Astrocyte (in vitro differentiated cells and primary cell): ENCODE results near the gene POU3F3. TPM values are rescaled to one million over a fixed set of nuclear protein-coding genes. Genes with fewer than 3 reads are reported as not detected.

Experiments
- DNase-seq: peaks from one replicate; pipeline ENCODE4 v3.0.0-alpha.2; 2010; ENCODE audit warnings: low read depth
- FAIRE-seq: peaks from 2 replicates; lab custom pipeline; 2011; peaks lifted over from hg19 to GRCh38; lab: Jason Lieb, UNC
- H2AFZ ChIP-seq: 2 replicates; pipeline ENCODE4 v1.6.0; 2012; ENCODE audit warnings: low read depth, low read length, inconsistent platforms
- H3K27ac ChIP-seq: 2 replicates; pipeline ENCODE4 v1.5.1; 2011; ENCODE audit warnings: low read depth, low read length, inconsistent platforms
- H3K27me3 ChIP-seq: 2 replicates; pipeline ENCODE4 v1.6.0; 2011; ENCODE audit warnings: low read length, inconsistent platforms; ENCODE audit not compliant: insufficient read depth
- H3K36me3 ChIP-seq: 2 replicates; pipeline ENCODE4 v1.5.1; 2011; ENCODE audit warnings: low read length, inconsistent platforms; ENCODE audit not compliant: insufficient read depth
- H3K4me1 ChIP-seq: 2 replicates; pipeline ENCODE4 v1.5.1; 2011; ENCODE audit warnings: low read length, inconsistent platforms; ENCODE audit not compliant: insufficient read depth
- H3K4me2 ChIP-seq: 2 replicates; pipeline ENCODE4 v1.6.0; 2012; ENCODE audit warnings: low read length, inconsistent platforms
- H3K4me3 ChIP-seq: 2 replicates; pipeline ENCODE4 v1.5.1; 2011; ENCODE audit warnings: low read depth, mild to moderate bottlenecking, low read length, inconsistent platforms; ENCODE audit not compliant: insufficient read depth
- H3K79me2 ChIP-seq: 2 replicates; pipeline ENCODE4 v1.6.0; 2012; ENCODE audit warnings: mild to moderate bottlenecking, low read length, inconsistent platforms; ENCODE audit not compliant: insufficient read depth
- H3K9ac ChIP-seq: 2 replicates; pipeline ENCODE4 v1.6.0; 2012; ENCODE audit warnings: mild to moderate bottlenecking, low read length, inconsistent platforms
- H3K9me3 ChIP-seq: 2 replicates; pipeline ENCODE4 v1.5.1; 2012; ENCODE audit warnings: low read depth, mild to moderate bottlenecking, low read length, inconsistent platforms; ENCODE audit not compliant: insufficient read depth
- H4K20me1 ChIP-seq: 2 replicates; pipeline ENCODE4 v1.6.0; 2012; ENCODE audit warnings: low read length, inconsistent platforms; ENCODE audit not compliant: insufficient read depth
- H3K27ac Mint-ChIP-seq: one replicate; pipeline ENCODE4 v1.8.0; 2021; ENCODE audit warnings: mild to moderate bottlenecking, mixed read lengths; ENCODE audit not compliant: unreplicated experiment
- H3K27me3 Mint-ChIP-seq: one replicate; pipeline ENCODE4 v1.8.0; 2021; ENCODE audit warnings: low read depth, mixed read lengths; ENCODE audit not compliant: unreplicated experiment
- H3K36me3 Mint-ChIP-seq: one replicate; pipeline ENCODE4 v1.8.0; 2021; ENCODE audit warnings: low read depth, mixed read lengths; ENCODE audit not compliant: unreplicated experiment
- H3K4me1 Mint-ChIP-seq: one replicate; pipeline ENCODE4 v1.8.0; 2021; ENCODE audit warnings: low read depth, mixed read lengths; ENCODE audit not compliant: unreplicated experiment
- H3K4me3 Mint-ChIP-seq: one replicate; pipeline ENCODE4 v1.8.0; 2021; ENCODE audit warnings: mild to moderate bottlenecking, moderate library complexity, mixed read lengths; ENCODE audit not compliant: unreplicated experiment
- H3K9me3 Mint-ChIP-seq: one replicate; pipeline ENCODE4 v1.8.0; 2021; ENCODE audit warnings: mild to moderate bottlenecking, mixed read lengths; ENCODE audit not compliant: unreplicated experiment
- CTCF ChIP-seq: IDR thresholded peaks from 2 replicates; pipeline ENCODE4 v1.5.1; 2011; ENCODE audit warnings: low read depth, mild to moderate bottlenecking, inconsistent platforms, low read length, moderate library complexity; ENCODE audit not compliant: insufficient read depth
- EZH2 ChIP-seq: IDR thresholded peaks from 2 replicates; pipeline ENCODE4 v1.6.1; 2012; ENCODE audit warnings: mild to moderate bottlenecking, low read length, inconsistent platforms; ENCODE audit not compliant: insufficient read depth
- total RNA-seq: library from RNA; stranded (reverse); gene quantifications from 2 replicates; pipeline ENCODE4 v1.2.1, GENCODE V29; 2021

POU3F3 gene
- total RNA-seq, 1 donor from 2014 or later: 0.09 TPM

DNA sequence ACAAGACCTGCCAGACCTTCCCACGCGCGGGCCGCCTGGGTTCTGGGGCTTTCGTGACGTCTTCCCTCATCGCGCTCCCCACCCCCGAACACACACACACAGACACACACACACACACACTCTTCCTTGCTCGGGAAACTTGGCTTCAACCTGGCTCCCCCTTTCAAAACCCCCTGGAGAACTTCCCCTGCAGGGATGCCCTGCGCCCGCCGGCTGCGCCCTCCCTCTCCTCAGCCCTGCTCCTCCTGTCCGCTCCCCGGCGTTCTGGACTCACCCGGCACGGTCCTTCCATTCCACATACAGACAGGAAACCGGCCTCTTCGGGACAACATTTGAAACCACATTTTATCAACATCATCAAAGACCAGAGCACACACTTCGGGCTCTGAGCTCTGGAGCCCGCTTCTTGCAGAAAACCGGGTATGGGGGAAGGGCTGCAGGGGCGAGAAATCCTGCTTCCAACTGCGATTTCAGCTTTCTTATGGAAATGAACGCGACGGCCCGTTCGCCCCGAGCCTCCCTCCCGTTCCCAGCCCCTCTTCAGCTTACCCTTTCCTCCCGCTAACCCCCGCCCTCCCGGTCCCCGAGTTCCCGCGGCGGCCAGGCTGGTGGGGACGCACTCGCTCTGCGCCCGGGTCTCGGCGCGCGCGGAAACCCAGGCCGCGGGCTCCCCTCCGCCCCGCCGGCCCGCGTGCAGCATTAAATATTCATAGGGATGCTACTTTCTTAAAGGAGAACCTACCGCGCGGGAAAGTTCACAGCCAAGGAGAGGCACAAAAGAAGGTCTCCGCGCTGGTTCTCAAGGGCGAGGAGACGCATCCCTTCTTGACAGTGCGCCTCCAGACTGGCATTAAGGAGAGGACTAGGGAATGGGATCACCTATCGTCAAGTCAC is 18.3 kb downstream of the POU3F3 start:
- Mint-ChIP-seq H3K9me3 (peaks cover 4% of the 10 kb centered on the region), H3K4me3 (peak overlapping the region; percentile 81), H3K36me3 (no peaks in the 10 kb centered on the region), H3K4me1 (peaks cover 6% of the 10 kb centered on the region), H3K27me3 (peaks cover 81% of the 10 kb centered on the region), H3K27ac (peak overlapping the region; percentile 41)
- no peaks in the 10 kb centered on the region for H3K36me3 ChIP-seq
- H3K4me3 ChIP-seq: peak overlapping the region; percentile 66
- TF ChIP-seq CTCF (no peak), EZH2 (peak; percentile 43)
- no peak overlapping the region for H3K27ac ChIP-seq
- DNase-seq: peak; percentile 35
- peaks cover 4% of the 10 kb centered on the region for H3K4me1 ChIP-seq
- no peaks in the 10 kb centered on the region for H4K20me1 ChIP-seq
- peaks cover 4% of the 10 kb centered on the region for H3K79me2 ChIP-seq
- peak overlapping the region; percentile 92 for H3K4me2 ChIP-seq
- H3K9ac ChIP-seq: peak overlapping the region; percentile 71
- H3K27me3 ChIP-seq: peaks cover 30% of the 10 kb centered on the region
- no peak for FAIRE-seq
- no peaks in the 10 kb centered on the region for H3K9me3 ChIP-seq
- peak overlapping the region; percentile 81 for H2AFZ ChIP-seq

DNA sequence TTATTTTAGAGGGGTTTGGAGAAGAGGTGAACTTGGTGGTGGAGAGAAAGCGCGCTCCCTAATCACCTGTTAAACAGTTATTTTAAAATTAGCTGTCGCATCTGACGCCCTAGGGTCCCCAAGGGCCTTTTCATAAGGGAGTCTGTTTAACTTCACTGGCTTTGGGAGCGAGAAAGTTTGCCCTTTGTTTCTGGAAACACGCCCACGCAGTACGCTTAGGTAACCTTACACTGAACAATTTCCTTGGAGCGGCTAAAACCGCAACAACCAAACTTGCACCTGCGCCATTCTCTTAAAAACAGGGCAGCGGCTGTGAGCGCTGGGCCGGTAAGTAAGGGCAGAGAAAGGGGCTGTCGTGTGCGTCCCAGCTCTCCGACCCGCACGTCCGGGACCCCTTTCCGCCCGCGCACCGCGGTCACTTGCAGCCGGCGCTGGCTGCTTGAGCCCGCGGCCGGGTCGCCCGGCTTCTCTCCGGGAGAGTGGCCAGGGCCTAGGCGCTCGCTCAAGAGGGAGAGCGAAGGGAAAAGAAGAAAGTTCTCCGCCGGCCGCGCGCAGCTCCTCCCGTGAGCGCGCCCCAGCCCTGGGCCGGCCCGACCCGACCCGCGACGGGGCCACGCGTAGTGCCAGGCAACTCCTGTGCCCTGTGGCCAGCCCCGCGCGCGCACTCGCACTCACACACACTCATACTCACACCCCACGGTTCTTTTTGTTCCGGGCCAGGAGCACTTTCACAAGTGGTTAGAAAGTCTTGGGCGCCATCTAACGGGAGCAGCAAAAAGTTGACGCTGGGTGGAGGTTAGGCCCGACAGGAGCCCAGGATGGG is 19.2 kb downstream of the POU3F3 start:
- TF ChIP-seq EZH2 (peak; percentile 10), CTCF (peak; percentile 68)
- H3K4me3 ChIP-seq: peak overlapping the region; percentile 66
- no peaks in the 10 kb centered on the region for H4K20me1 ChIP-seq
- H3K9me3 ChIP-seq: no peaks in the 10 kb centered on the region
- peak overlapping the region; percentile 71 for H3K9ac ChIP-seq
- H3K4me2 ChIP-seq: peak overlapping the region; percentile 92
- H3K27me3 ChIP-seq: peaks cover 27% of the 10 kb centered on the region
- no peaks in the 10 kb centered on the region for H3K36me3 Mint-ChIP-seq
- peaks cover 80% of the 10 kb centered on the region for H3K27me3 Mint-ChIP-seq
- no peaks in the 10 kb centered on the region for H3K36me3 ChIP-seq
- DNase-seq: peak; percentile 71
- H3K27ac Mint-ChIP-seq: peak overlapping the region; percentile 41
- no peak for FAIRE-seq
- peaks cover 6% of the 10 kb centered on the region for H3K4me1 Mint-ChIP-seq
- H3K9me3 Mint-ChIP-seq: peaks cover 4% of the 10 kb centered on the region
- H3K27ac ChIP-seq: no peak overlapping the region
- H3K79me2 ChIP-seq: peaks cover 4% of the 10 kb centered on the region
- H3K4me1 ChIP-seq: peaks cover 4% of the 10 kb centered on the region
- peak overlapping the region; percentile 81 for H2AFZ ChIP-seq
- peak overlapping the region; percentile 81 for H3K4me3 Mint-ChIP-seq
